HG03196 (cell line): Measurements from ENCODE around the gene CUEDC1.

Experiments
- ATAC-seq: cut with Tn5 transposase; IDR thresholded peaks from one replicate; pipeline ENCODE4 v1.9.1; 2021; ENCODE audit not compliant: unreplicated experiment

CUEDC1 gene

DNA sequence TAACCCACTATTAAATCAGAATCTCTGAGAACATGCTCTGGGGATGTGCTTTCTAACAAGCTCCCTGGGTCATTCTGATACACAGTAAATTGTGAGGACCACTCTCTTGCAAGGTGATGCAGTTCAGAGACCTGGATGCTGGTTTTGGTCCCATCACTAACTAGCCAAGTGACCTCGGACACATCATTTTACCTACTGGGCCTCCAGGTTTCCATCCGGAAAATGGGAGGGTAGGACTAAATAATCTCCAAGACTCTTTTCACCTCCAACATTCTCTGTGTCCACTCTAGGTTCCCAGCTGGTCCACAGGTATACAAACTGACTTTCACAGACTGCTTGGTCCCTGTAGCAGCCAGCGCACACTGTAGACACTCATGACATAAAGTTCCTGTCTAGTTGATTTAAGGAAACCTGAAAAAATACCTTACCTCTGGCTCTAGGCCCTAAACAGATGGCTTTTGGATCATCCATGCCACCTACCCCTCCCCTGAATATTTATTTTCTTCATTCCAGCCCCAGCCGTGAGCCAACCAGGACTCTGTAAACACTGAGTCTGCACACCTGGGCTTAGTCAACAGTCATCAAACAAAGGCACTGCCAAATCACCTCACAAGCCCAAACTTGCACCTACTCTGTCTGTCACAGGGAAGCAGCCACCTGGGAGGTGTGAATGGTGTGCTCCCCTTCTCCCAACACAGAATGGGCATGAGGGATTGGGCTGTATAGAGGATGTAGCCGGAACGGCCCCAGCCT is 54.0 kb downstream of the CUEDC1 start:
- no peak for ATAC-seq

- no peak for ATAC-seq
Measured at GRCh38 chr17:57899822-57900221, 55.4 kb downstream of the CUEDC1 start.

GRCh38 chr17:57899391-57899790 is 55.8 kb downstream of the CUEDC1 start:
- ATAC-seq: no peak

- ATAC-seq: no peak
Measured at GRCh38 chr17:57898487-57899311, 56.5 kb downstream of the CUEDC1 start.

GRCh38 chr17:57895382-57896060 is 59.7 kb downstream of the CUEDC1 start:
- no peak for ATAC-seq

GRCh38 chr17:57894848-57895247 is 60.4 kb downstream of the CUEDC1 start:
- ATAC-seq: no peak

GRCh38 chr17:57892820-57893595 is 62.2 kb downstream of the CUEDC1 start:
- ATAC-seq: no peak

GRCh38 chr17:57892146-57892819 is 62.9 kb downstream of the CUEDC1 start:
- ATAC-seq: no peak

GRCh38 chr17:57890857-57891232 is 64.4 kb downstream of the CUEDC1 start:
- no peak for ATAC-seq

- ATAC-seq: no peak
Measured at GRCh38 chr17:57889892-57890856, 65.0 kb downstream of the CUEDC1 start.

- no peak for ATAC-seq
Measured at GRCh38 chr17:57889252-57889651, 66.0 kb downstream of the CUEDC1 start.

DNA sequence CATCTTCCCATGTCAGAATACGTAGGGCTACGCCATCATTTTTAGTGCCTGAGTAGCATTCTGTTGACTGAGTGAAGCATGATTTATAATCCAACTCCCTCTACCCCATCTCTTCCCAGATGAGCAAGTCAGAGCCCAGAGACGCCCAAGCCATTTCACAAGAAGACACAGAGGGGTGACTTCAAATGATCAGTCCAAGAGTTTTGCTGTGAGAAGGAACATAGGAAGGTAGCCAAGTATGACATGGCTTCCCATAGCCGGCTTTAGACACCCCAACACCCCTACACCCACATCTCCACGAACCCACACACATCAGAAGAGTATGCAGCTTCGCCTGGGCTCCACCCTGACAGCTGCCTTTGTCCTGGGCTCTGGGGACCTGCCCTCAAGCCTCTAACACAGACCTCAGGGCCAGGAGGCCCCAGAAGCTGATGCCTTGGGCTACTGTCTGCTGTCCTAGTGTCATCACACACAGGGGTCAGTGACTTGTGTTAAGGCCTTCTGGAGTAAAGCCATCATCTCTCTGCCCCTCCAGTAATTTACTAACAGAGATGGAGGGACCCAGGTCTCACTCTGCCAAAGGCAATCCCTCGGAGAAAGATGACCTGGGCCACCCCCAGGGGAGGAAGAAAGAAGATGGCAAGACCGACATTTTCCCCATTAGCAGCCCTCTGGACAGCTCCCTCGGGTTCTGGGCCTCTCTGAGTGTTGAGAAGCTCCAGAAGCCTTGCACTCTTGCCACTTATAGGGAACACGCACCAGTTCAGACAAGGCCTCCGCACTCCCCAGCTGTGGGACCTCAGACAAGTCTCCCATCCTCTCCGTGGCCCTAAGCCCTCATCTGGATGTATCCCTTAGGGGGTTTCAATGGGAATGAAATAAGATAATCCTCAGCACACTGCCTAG is 66.6 kb downstream of the CUEDC1 start:
- no peak for ATAC-seq

GRCh38 chr17:57887161-57887560 is 68.1 kb downstream of the CUEDC1 start:
- ATAC-seq: no peak

GRCh38 chr17:57886020-57886419 is 69.2 kb downstream of the CUEDC1 start:
- no peak for ATAC-seq

GRCh38 chr17:57885148-57885915 is 69.9 kb downstream of the CUEDC1 start:
- no peak for ATAC-seq

GRCh38 chr17:57881783-57882351 is 73.3 kb downstream of the CUEDC1 start:
- ATAC-seq: no peak

DNA sequence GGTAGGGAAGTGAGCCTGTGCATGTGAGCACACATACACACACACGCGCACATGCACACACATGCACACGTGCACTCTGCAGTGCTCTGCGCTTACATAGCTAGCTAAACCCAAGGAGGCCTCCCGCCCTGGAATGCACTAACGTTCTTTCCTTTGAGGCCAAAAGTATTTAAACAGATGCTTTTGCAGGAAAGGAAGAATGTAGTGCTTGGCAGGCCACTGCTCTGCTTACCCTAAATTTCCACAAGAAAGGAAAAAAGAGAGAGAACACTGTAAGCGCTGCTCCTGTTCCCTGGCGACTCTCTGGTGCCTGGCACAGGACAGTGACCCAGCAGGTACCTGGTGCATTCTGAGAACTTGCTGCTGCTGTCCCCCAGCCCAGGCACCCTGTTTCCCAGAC is 74.1 kb downstream of the CUEDC1 start:
- ATAC-seq: no peak
